Glutamatergic neuron (in vitro differentiated cells): ENCODE measurements around the gene CCDC33. TPM values are rescaled to one million over a fixed set of nuclear protein-coding genes. Genes with fewer than 3 reads are reported as not detected.

Experiments
- DNase-seq: peaks from one replicate; pipeline ENCODE4 v3.0.0; 2022
- H3K27ac Mint-ChIP-seq: one replicate; pipeline ENCODE4 v1.8.0; 2020; ENCODE audit warnings: mild to moderate bottlenecking, mixed read lengths, inconsistent platforms; ENCODE audit not compliant: unreplicated experiment
- H3K27me3 Mint-ChIP-seq: one replicate; pipeline ENCODE4 v1.8.0; 2020; ENCODE audit warnings: mild to moderate bottlenecking, moderate library complexity, mixed read lengths, inconsistent platforms; ENCODE audit not compliant: unreplicated experiment
- H3K36me3 Mint-ChIP-seq: one replicate; pipeline ENCODE4 v1.8.0; 2020; ENCODE audit warnings: mild to moderate bottlenecking, mixed read lengths, inconsistent platforms; ENCODE audit not compliant: unreplicated experiment
- H3K4me1 Mint-ChIP-seq: one replicate; pipeline ENCODE4 v1.8.0; 2020; ENCODE audit warnings: mild to moderate bottlenecking, low read depth, mixed read lengths, inconsistent platforms; ENCODE audit not compliant: unreplicated experiment
- H3K4me3 Mint-ChIP-seq: one replicate; pipeline ENCODE4 v1.8.0; 2020; ENCODE audit warnings: mild to moderate bottlenecking, mixed read lengths, inconsistent platforms; ENCODE audit not compliant: unreplicated experiment
- H3K9me3 Mint-ChIP-seq: one replicate; pipeline ENCODE4 v1.8.0; 2020; ENCODE audit warnings: mild to moderate bottlenecking, moderate library complexity, mixed read lengths, inconsistent platforms; ENCODE audit not compliant: unreplicated experiment
- CTCF ChIP-seq: fragments of 200-600 bp; sonication (generic); IDR thresholded peaks from one replicate; pipeline ENCODE4 v1.5.0; 2021; ENCODE audit not compliant: partially characterized antibody, unreplicated experiment
- total RNA-seq: library from RNA; stranded (reverse); fragmentation: NEBNext Ultra II Directional; extraction: Animal tissue kit (Norgen Biotek cat#: 25700); gene quantifications from one replicate; pipeline ENCODE4 v1.2.1, GENCODE V29; 2021; ENCODE audit not compliant: unreplicated experiment

Gene CCDC33
- total RNA-seq, 1 donor from 2014 or later = 0.49 TPM

GRCh38 chr15:74220475-74221248 is 15.5 kb upstream of the CCDC33 start:
- TF ChIP-seq CTCF = no peak
- no peak for DNase-seq
- Mint-ChIP-seq H3K4me1 (peaks cover 53% of the 10 kb centered on the region), H3K27ac (peak overlapping the region; percentile 91), H3K9me3 (peaks cover 35% of the 10 kb centered on the region), H3K36me3 (peaks cover 4% of the 10 kb centered on the region), H3K27me3 (peaks cover 29% of the 10 kb centered on the region), H3K4me3 (peak overlapping the region; percentile 59)

GRCh38 chr15:74221399-74222239 is 14.5 kb upstream of the CCDC33 start:
- Mint-ChIP-seq H3K4me3 (peak overlapping the region; percentile 61), H3K27me3 (peaks cover 31% of the 10 kb centered on the region), H3K9me3 (peaks cover 36% of the 10 kb centered on the region), H3K4me1 (peaks cover 56% of the 10 kb centered on the region), H3K36me3 (peaks cover 4% of the 10 kb centered on the region), H3K27ac (peak overlapping the region; percentile 91)
- TF ChIP-seq CTCF = no peak
- DNase-seq = no peak

- no peak for TF ChIP-seq CTCF
- Mint-ChIP-seq H3K27me3 (peaks cover 33% of the 10 kb centered on the region), H3K9me3 (peaks cover 36% of the 10 kb centered on the region), H3K4me1 (peaks cover 63% of the 10 kb centered on the region), H3K4me3 (no peak overlapping the region), H3K36me3 (peaks cover 4% of the 10 kb centered on the region), H3K27ac (peak overlapping the region; percentile 94)
- DNase-seq = peak; percentile 71
Observed at GRCh38 chr15:74222240-74223119, 13.6 kb upstream of the CCDC33 start.

GRCh38 chr15:74225928-74226327 is 10.2 kb upstream of the CCDC33 start:
- Mint-ChIP-seq H3K4me1 (peaks cover 73% of the 10 kb centered on the region), H3K27me3 (peaks cover 35% of the 10 kb centered on the region)

More at GRCh38 chr15:74225928-74226327, 10.2 kb upstream of the CCDC33 start:
- H3K27ac Mint-ChIP-seq = peak overlapping the region; percentile 28
- H3K9me3 Mint-ChIP-seq = peaks cover 33% of the 10 kb centered on the region
- no peak overlapping the region for H3K4me3 Mint-ChIP-seq
- DNase-seq = no peak
- no peak for TF ChIP-seq CTCF
- no peaks in the 10 kb centered on the region for H3K36me3 Mint-ChIP-seq
